ENCODE measurements around the gene ANKS1A.

Gene ANKS1A

GRCh38 chr6:35027807-35028206 is 138.8 kb downstream of the ANKS1A start:
- no peak for TF ChIP-seq CTCF (IDR thresholded peaks at IDR 0.05; ENCODE audit: insufficient read depth, low read depth, low read length, missing control alignments)
- H3K4me3 ChIP-seq (ENCODE audit: low read length): no peak overlapping the region
- no peak for DNase-seq (ENCODE audit: low read depth)

- no peak for TF ChIP-seq CTCF (IDR thresholded peaks at IDR 0.05; ENCODE audit: insufficient read depth, low read depth, low read length, missing control alignments)
- no peak overlapping the region for H3K4me3 ChIP-seq (ENCODE audit: low read length)
- no peak for DNase-seq (ENCODE audit: low read depth)
Measured at GRCh38 chr6:35028781-35029769, 140.0 kb downstream of the ANKS1A start.

- no peak for TF ChIP-seq CTCF (IDR thresholded peaks at IDR 0.05; ENCODE audit: insufficient read depth, low read depth, low read length, missing control alignments)
- no peak overlapping the region for H3K4me3 ChIP-seq (ENCODE audit: low read length)
- no peak for DNase-seq (ENCODE audit: low read depth)
Measured at GRCh38 chr6:35030099-35030498, 141.0 kb downstream of the ANKS1A start.

GRCh38 chr6:35031611-35032529 is 142.8 kb downstream of the ANKS1A start:
- no peak overlapping the region for H3K4me3 ChIP-seq (ENCODE audit: low read length)
- peak; percentile 15 for DNase-seq (ENCODE audit: low read depth)
- TF ChIP-seq CTCF (IDR thresholded peaks at IDR 0.05; ENCODE audit: insufficient read depth, low read depth, low read length, missing control alignments): no peak

- no peak for TF ChIP-seq CTCF (IDR thresholded peaks at IDR 0.05; ENCODE audit: insufficient read depth, low read depth, low read length, missing control alignments)
- H3K4me3 ChIP-seq (ENCODE audit: low read length): no peak overlapping the region
- no peak for DNase-seq (ENCODE audit: low read depth)
Measured at GRCh38 chr6:35033683-35034082, 144.6 kb downstream of the ANKS1A start.

- no peak for TF ChIP-seq CTCF (IDR thresholded peaks at IDR 0.05; ENCODE audit: insufficient read depth, low read depth, low read length, missing control alignments)
- DNase-seq (ENCODE audit: low read depth): peak; percentile 53
- H3K4me3 ChIP-seq (ENCODE audit: low read length): no peak overlapping the region
Measured at GRCh38 chr6:35034411-35035191, 145.5 kb downstream of the ANKS1A start.
